Left ventricle myocardium superior (tissue), 1 donor: ENCODE data around the gene CCNK. TPM values are rescaled to one million over a fixed set of nuclear protein-coding genes. Genes with fewer than 3 reads are reported as not detected.

ENCODE experiments used
- ATAC-seq: fragments of 200-7000 bp; cut with Tn5 transposase; one replicate; pipeline ENCODE4 v1.9.1; 2020; ENCODE audit warnings: mild to moderate bottlenecking, moderate library complexity
- DNase-seq: peaks from one replicate; pipeline ENCODE4 v3.0.0-alpha.2; 2020
- intact Hi-C: fragments of 100-400 bp; cut with micrococcal nuclease; formaldehyde crosslinking; loops from one replicate; pipeline ENCODE4 v1.11.0; 2022
- total RNA-seq: library from RNA; stranded (reverse); fragmentation: NEBNext Ultra II Directional; extraction: Animal tissue kit (Norgen Biotek cat#: 25700); gene quantifications from one replicate; pipeline ENCODE4 v1.2.1, GENCODE V29; 2021
- donor health status: DM: no; HTN: yes; CAD: no; lungs with severe emphysema.

The CCNK gene
- total RNA-seq, 1 donor from 2014 or later, result 37.5 TPM

DNA sequence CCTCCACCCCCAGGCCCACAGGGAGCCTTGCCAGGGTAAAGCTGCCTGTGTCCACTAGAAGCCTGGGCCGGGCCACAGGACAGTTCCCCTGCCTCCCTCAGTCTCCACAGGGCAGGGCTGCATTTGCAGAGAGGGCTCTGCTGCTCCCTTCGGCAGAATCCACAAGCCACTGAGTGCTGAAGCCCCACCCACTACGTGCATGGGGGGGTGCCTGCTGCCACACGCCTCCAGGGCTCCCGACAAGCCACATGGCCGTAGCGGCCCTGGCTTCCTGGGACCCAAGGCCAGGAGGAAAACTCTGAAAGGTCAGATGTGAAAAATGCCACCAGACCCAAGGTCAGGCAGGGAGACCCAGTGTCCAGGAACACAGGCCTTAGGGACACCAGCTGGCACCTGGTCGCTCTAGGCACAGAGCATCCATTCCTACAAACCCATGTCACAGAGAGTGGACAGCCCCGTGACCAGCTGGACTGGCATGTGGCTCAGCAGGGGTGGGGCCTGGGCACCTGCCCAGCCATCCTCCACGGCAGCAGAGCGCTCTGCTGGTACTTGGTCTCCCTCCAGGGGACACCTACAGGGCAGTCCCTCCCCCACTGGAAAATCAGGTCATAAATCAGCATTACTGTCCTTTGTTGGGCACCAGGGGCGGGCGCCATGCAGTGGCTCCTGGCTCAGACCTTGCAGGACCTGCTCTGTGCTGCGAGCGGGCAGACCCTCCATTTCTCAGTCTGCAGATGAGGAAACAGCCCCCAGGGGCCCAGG, 79.9 kb downstream of the CCNK start:
- peak; percentile 84 for DNase-seq
- ATAC-seq, result peak; percentile 72
- intact Hi-C loops, result no loop called here

DNA sequence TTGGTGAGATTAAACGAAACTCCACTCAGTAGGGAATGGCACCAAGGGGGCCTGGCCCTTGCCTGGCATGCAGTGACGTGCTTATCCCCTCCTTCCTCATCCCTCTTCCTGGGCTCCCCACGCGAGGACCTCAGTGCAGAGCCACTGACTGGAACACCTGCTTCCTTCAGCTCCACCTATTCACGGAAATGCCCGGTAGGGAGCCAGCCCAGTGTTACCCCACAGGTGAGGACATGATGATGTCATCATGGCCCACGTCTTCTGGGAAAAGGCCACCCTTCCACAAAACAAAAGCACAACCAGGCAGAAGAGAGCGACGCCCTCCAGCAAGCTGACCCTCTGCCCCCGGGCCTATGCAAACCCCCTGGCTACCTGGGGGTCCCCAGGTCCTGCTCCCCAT, 80.7 kb downstream of the CCNK start:
- ATAC-seq (no peak), DNase-seq (no peak)
- intact Hi-C loops, result no loop called here

Other genes starting within 250 kb of the CCNK start
- gene BCL11B, start 209.2 kb upstream of the CCNK start, total RNA-seq, result 0.20 TPM
- 99.1 TPM for gene SETD3, start 550 bp upstream of the CCNK start, total RNA-seq
- gene CCDC85C, start 122.8 kb downstream of the CCNK start, total RNA-seq, result 49.3 TPM
- gene HHIPL1, start 163.7 kb downstream of the CCNK start, total RNA-seq, result 1.5 TPM
- gene CYP46A1, start 202.9 kb downstream of the CCNK start, total RNA-seq, result 3.0 TPM